PC-9 (cell line): ENCODE results near the gene SRP19.

ENCODE experiments used
- EZH2 ChIP-seq: fragments of 200-600 bp; sonication (generic); IDR thresholded peaks from 2 replicates; pipeline ENCODE4 v1.8.0; 2017; ENCODE audit warnings: antibody characterized with exemption, low read depth
- TF ChIP-seq, protein P1 (sequence below): fragments of 200-600 bp; sonication (generic); conservative IDR thresholded peaks from 2 replicates; pipeline ENCODE4 v1.6.1; 2017; ENCODE audit warnings: mixed run types, antibody characterized with exemption, mild to moderate bottlenecking, moderate library complexity

- TF ChIP-seq EZH2 = no peak
- TF ChIP-seq, protein P1, sequence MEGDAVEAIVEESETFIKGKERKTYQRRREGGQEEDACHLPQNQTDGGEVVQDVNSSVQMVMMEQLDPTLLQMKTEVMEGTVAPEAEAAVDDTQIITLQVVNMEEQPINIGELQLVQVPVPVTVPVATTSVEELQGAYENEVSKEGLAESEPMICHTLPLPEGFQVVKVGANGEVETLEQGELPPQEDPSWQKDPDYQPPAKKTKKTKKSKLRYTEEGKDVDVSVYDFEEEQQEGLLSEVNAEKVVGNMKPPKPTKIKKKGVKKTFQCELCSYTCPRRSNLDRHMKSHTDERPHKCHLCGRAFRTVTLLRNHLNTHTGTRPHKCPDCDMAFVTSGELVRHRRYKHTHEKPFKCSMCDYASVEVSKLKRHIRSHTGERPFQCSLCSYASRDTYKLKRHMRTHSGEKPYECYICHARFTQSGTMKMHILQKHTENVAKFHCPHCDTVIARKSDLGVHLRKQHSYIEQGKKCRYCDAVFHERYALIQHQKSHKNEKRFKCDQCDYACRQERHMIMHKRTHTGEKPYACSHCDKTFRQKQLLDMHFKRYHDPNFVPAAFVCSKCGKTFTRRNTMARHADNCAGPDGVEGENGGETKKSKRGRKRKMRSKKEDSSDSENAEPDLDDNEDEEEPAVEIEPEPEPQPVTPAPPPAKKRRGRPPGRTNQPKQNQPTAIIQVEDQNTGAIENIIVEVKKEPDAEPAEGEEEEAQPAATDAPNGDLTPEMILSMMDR = no peak
Measured at GRCh38 chr5:112892776-112893175, 31.7 kb downstream of the SRP19 start.
